ENCODE results near the gene TMEM72.
A peak's percentile ranks its signal among the peaks of the same experiment; 100 is the strongest.

The TMEM72 gene

GRCh38 chr10:44923611-44924010 is 12.5 kb downstream of the TMEM72 start:
- no peaks in the 10 kb centered on the region for H3K79me2 ChIP-seq
- H3K4me1 ChIP-seq: no peaks in the 10 kb centered on the region
- H3K9ac ChIP-seq: no peak overlapping the region
- no peaks in the 10 kb centered on the region for H3K9me3 ChIP-seq (ENCODE audit: control insufficient read depth, low read length)
- H3K27ac ChIP-seq: no peak overlapping the region
- no peak overlapping the region for H3K4me2 ChIP-seq (ENCODE audit: low read length)
- no peak for TF ChIP-seq CTCF (IDR thresholded peaks at IDR 0.05)
- no peak overlapping the region for H2AFZ ChIP-seq
- no peak overlapping the region for H3K4me3 ChIP-seq (ENCODE audit: low read depth, low read length)
- no peaks in the 10 kb centered on the region for H3K27me3 ChIP-seq (ENCODE audit: control insufficient read depth, insufficient read depth, low read length)
- H3K36me3 ChIP-seq (ENCODE audit: control insufficient read depth, insufficient read depth, low read length): no peaks in the 10 kb centered on the region

GRCh38 chr10:44924261-44925040 is 13.3 kb downstream of the TMEM72 start:
- no peaks in the 10 kb centered on the region for H3K79me2 ChIP-seq
- no peak overlapping the region for H3K9ac ChIP-seq
- TF ChIP-seq CTCF (IDR thresholded peaks at IDR 0.05): no peak
- no peak overlapping the region for H2AFZ ChIP-seq
- no peaks in the 10 kb centered on the region for H3K27me3 ChIP-seq (ENCODE audit: control insufficient read depth, insufficient read depth, low read length)
- no peaks in the 10 kb centered on the region for H3K36me3 ChIP-seq (ENCODE audit: control insufficient read depth, insufficient read depth, low read length)
- H3K4me2 ChIP-seq (ENCODE audit: low read length): no peak overlapping the region
- no peaks in the 10 kb centered on the region for H3K9me3 ChIP-seq (ENCODE audit: control insufficient read depth, low read length)
- no peak overlapping the region for H3K4me3 ChIP-seq (ENCODE audit: low read depth, low read length)
- no peak overlapping the region for H3K27ac ChIP-seq
- H3K4me1 ChIP-seq: no peaks in the 10 kb centered on the region

GRCh38 chr10:44925224-44925623 is 14.1 kb downstream of the TMEM72 start:
- Histone ChIP-seq H3K27ac (no peak overlapping the region), H3K4me2 (ENCODE audit: low read length) (no peak overlapping the region), H3K4me1 (no peaks in the 10 kb centered on the region), H3K9ac (no peak overlapping the region), H3K9me3 (ENCODE audit: control insufficient read depth, low read length) (no peaks in the 10 kb centered on the region), H3K27me3 (ENCODE audit: control insufficient read depth, insufficient read depth, low read length) (no peaks in the 10 kb centered on the region), H3K79me2 (no peaks in the 10 kb centered on the region), H3K36me3 (ENCODE audit: control insufficient read depth, insufficient read depth, low read length) (no peaks in the 10 kb centered on the region), H2AFZ (no peak overlapping the region), H3K4me3 (ENCODE audit: low read depth, low read length) (no peak overlapping the region)
- peak; percentile 16 for TF ChIP-seq CTCF (IDR thresholded peaks at IDR 0.05)

- H3K4me3 ChIP-seq (ENCODE audit: low read depth, low read length): no peak overlapping the region
- H3K9me3 ChIP-seq (ENCODE audit: control insufficient read depth, low read length): no peaks in the 10 kb centered on the region
- no peak overlapping the region for H3K4me2 ChIP-seq (ENCODE audit: low read length)
- no peaks in the 10 kb centered on the region for H3K36me3 ChIP-seq (ENCODE audit: control insufficient read depth, insufficient read depth, low read length)
- no peaks in the 10 kb centered on the region for H3K4me1 ChIP-seq
- TF ChIP-seq CTCF (IDR thresholded peaks at IDR 0.05): no peak
- H3K79me2 ChIP-seq: no peaks in the 10 kb centered on the region
- no peaks in the 10 kb centered on the region for H3K27me3 ChIP-seq (ENCODE audit: control insufficient read depth, insufficient read depth, low read length)
- no peak overlapping the region for H3K27ac ChIP-seq
- H2AFZ ChIP-seq: no peak overlapping the region
- H3K9ac ChIP-seq: no peak overlapping the region
These were observed 14.9 kb downstream of the TMEM72 start for GRCh38 chr10:44925811-44926750.
